Stimulated activated naive CD8-positive, alpha-beta T cell treated with anti-CD3 and anti-CD28 coated beads, Interleukin-15, amount 100 ng/mL, for 72 hours (primary cell): ENCODE results near the gene RHBDF2.

Source experiments
- ATAC-seq: fragments of 150-1000 bp; cut with Tn5 transposase; 2 replicates; pipeline ENCODE4 v1.10.0; 2021; ENCODE audit warnings: mild to moderate bottlenecking, moderate library complexity
- DNase-seq, 2 donors: peaks; one replicate each; pipeline ENCODE4 v3.0.0; 2021 to 2022
- H3K27ac Mint-ChIP-seq, 2 donors: one replicate each; pipeline ENCODE4 v1.8.0; 2022; ENCODE audit warnings: mild to moderate bottlenecking in 2 of 2, mixed read lengths in 2 of 2, moderate library complexity in 2 of 2
- H3K27me3 Mint-ChIP-seq: one replicate; pipeline ENCODE4 v1.8.0; 2022; ENCODE audit warnings: mixed read lengths
- H3K4me1 Mint-ChIP-seq: one replicate; pipeline ENCODE4 v1.8.0; 2022; ENCODE audit warnings: mild to moderate bottlenecking, mixed read lengths
- H3K4me3 Mint-ChIP-seq, 2 donors: one replicate each; pipeline ENCODE4 v1.8.0; 2022; ENCODE audit warnings: mild to moderate bottlenecking in 2 of 2, mixed read lengths in 2 of 2, moderate library complexity in 1 of 2
- H3K9me3 Mint-ChIP-seq, 2 donors: one replicate each; pipeline ENCODE4 v1.8.0; 2022; ENCODE audit warnings: mixed read lengths in 2 of 2

RHBDF2 gene

GRCh38 chr17:76438906-76439305 lies 62.3 kb downstream of the RHBDF2 start:
- no peak for DNase-seq
- H3K4me3 Mint-ChIP-seq, result no peak overlapping the region
- no peak overlapping the region for H3K27ac Mint-ChIP-seq
- H3K9me3 Mint-ChIP-seq, result no peaks in the 10 kb centered on the region
- ATAC-seq, result no peak
- H3K27me3 Mint-ChIP-seq, result no peaks in the 10 kb centered on the region
- H3K4me1 Mint-ChIP-seq, result peaks cover 47% of the 10 kb centered on the region

GRCh38 chr17:76437467-76438402 lies 63.5 kb downstream of the RHBDF2 start:
- Mint-ChIP-seq H3K27me3 (no peaks in the 10 kb centered on the region), H3K9me3 (no peaks in the 10 kb centered on the region), H3K4me3 (no peak overlapping the region), H3K4me1 (peaks cover 35% of the 10 kb centered on the region), H3K27ac (no peak overlapping the region)
- no peak for DNase-seq
- no peak for ATAC-seq

GRCh38 chr17:76435751-76436150 lies 65.5 kb downstream of the RHBDF2 start:
- Mint-ChIP-seq H3K4me3 (no peak overlapping the region), H3K9me3 (no peaks in the 10 kb centered on the region), H3K27me3 (no peaks in the 10 kb centered on the region), H3K4me1 (peaks cover 25% of the 10 kb centered on the region), H3K27ac (no peak overlapping the region)
- ATAC-seq, result no peak
- DNase-seq, result no peak

DNA sequence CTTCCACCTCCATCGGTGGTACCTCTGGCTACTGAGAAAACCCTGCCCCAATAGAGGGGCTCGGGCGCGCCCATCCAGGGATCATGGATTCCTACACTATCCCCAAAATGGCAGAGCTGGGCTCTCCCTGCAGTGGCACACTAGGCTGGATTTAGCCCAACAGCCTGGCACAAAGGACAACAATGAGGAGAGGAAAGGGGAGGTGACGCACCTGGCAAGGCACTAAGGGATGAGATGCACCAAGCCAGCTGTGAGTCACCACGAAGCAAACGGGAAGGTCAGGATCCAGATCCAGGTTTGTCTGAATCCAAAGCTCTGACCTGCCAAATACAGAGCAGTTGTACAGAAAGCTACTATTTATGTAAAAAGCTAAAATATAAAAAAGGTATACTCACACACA lies 66.4 kb downstream of the RHBDF2 start:
- H3K27ac Mint-ChIP-seq, result no peak overlapping the region
- ATAC-seq (no peak), DNase-seq (no peak)
- peaks cover 25% of the 10 kb centered on the region for H3K4me1 Mint-ChIP-seq
- no peaks in the 10 kb centered on the region for H3K9me3 Mint-ChIP-seq
- H3K27me3 Mint-ChIP-seq, result no peaks in the 10 kb centered on the region
- no peak overlapping the region for H3K4me3 Mint-ChIP-seq

GRCh38 chr17:76433693-76434092 lies 67.5 kb downstream of the RHBDF2 start:
- Mint-ChIP-seq H3K4me1 (peaks cover 20% of the 10 kb centered on the region), H3K27me3 (no peaks in the 10 kb centered on the region), H3K4me3 (no peak overlapping the region), H3K27ac (no peak overlapping the region), H3K9me3 (no peaks in the 10 kb centered on the region)
- DNase-seq (no peak), ATAC-seq (no peak)

GRCh38 chr17:76432712-76433336 lies 68.4 kb downstream of the RHBDF2 start:
- Mint-ChIP-seq H3K4me1 (peaks cover 24% of the 10 kb centered on the region), H3K27me3 (no peaks in the 10 kb centered on the region), H3K9me3 (no peaks in the 10 kb centered on the region), H3K27ac (no peak overlapping the region), H3K4me3 (no peak overlapping the region)
- ATAC-seq (peak; percentile 45), DNase-seq (no peak)

- H3K4me3 Mint-ChIP-seq, result no peak overlapping the region
- no peak overlapping the region for H3K27ac Mint-ChIP-seq
- no peaks in the 10 kb centered on the region for H3K27me3 Mint-ChIP-seq
- no peaks in the 10 kb centered on the region for H3K9me3 Mint-ChIP-seq
- DNase-seq, result no peak
- H3K4me1 Mint-ChIP-seq, result peaks cover 32% of the 10 kb centered on the region
- no peak for ATAC-seq
Observed at GRCh38 chr17:76432004-76432403, 69.2 kb downstream of the RHBDF2 start.

GRCh38 chr17:76431509-76431908 lies 69.7 kb downstream of the RHBDF2 start:
- Mint-ChIP-seq H3K9me3 (no peaks in the 10 kb centered on the region), H3K4me3 (no peak overlapping the region), H3K27me3 (no peaks in the 10 kb centered on the region), H3K27ac (no peak overlapping the region), H3K4me1 (peaks cover 32% of the 10 kb centered on the region)
- DNase-seq (no peak), ATAC-seq (no peak)

DNA sequence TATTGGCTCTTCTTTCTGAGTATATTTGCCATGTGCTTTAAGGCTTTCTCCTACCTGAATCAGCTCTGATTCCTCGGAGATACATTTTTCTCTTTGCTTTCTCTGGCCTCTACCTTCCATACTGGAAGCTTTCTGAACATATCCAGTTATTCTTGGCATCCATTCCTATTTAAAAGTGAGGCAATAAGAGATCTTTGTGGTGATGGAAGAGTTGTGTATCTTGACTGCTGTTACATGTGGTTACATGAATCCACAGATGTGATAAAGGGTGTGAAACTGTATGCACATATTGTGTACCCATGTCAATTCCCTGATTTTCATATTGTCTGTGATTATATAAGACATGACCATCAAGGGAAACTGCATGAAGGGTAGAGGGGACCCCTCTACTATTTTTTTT lies 72.7 kb downstream of the RHBDF2 start:
- H3K27ac Mint-ChIP-seq, result no peak overlapping the region
- ATAC-seq (no peak), DNase-seq (no peak)
- no peaks in the 10 kb centered on the region for H3K9me3 Mint-ChIP-seq
- no peaks in the 10 kb centered on the region for H3K27me3 Mint-ChIP-seq
- H3K4me1 Mint-ChIP-seq, result peaks cover 30% of the 10 kb centered on the region
- no peak overlapping the region for H3K4me3 Mint-ChIP-seq

GRCh38 chr17:76427501-76428231 lies 73.6 kb downstream of the RHBDF2 start:
- H3K27ac Mint-ChIP-seq, result no peak overlapping the region
- H3K4me3 Mint-ChIP-seq, result no peak overlapping the region

GRCh38 chr17:76426853-76427252 lies 74.4 kb downstream of the RHBDF2 start:
- Mint-ChIP-seq H3K27ac (peak overlapping the region in 1 of 2 donors; percentile 29), H3K4me3 (no peak overlapping the region), H3K9me3 (no peaks in the 10 kb centered on the region), H3K4me1 (peaks cover 30% of the 10 kb centered on the region), H3K27me3 (no peaks in the 10 kb centered on the region)
- DNase-seq, result no peak
- no peak for ATAC-seq

More at GRCh38 chr17:76427501-76428231, 73.6 kb downstream of the RHBDF2 start:
- Mint-ChIP-seq H3K4me1 (peaks cover 33% of the 10 kb centered on the region), H3K27me3 (no peaks in the 10 kb centered on the region), H3K9me3 (no peaks in the 10 kb centered on the region)
- ATAC-seq (no peak), DNase-seq (no peak)

GRCh38 chr17:76422860-76423259 lies 78.4 kb downstream of the RHBDF2 start:
- H3K4me3 Mint-ChIP-seq, result no peak overlapping the region
- ATAC-seq (no peak), DNase-seq (no peak)
- H3K9me3 Mint-ChIP-seq, result no peaks in the 10 kb centered on the region
- peaks cover 36% of the 10 kb centered on the region for H3K4me1 Mint-ChIP-seq
- no peak overlapping the region for H3K27ac Mint-ChIP-seq
- H3K27me3 Mint-ChIP-seq, result no peaks in the 10 kb centered on the region

DNA sequence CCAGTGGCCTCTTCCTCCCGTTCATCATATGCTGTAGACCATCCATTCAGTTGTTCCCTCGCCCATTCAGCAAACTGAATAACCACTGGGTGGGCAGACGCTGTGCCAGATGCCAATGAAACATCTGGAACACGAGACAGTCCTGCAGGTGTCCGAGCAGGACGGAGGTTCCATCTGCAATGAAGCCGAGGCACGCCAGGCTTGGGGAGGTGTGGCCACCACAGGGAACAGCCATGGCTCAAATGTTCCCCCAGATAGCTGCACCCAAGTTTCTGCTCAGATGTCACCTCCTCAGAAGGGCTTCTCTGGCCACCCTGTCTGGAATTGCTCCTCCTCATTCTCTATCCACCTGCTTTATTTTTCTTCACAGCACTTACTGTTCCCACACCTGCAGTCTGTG lies 78.8 kb downstream of the RHBDF2 start:
- Mint-ChIP-seq H3K27me3 (no peaks in the 10 kb centered on the region), H3K9me3 (no peaks in the 10 kb centered on the region), H3K4me1 (peaks cover 36% of the 10 kb centered on the region), H3K27ac (no peak overlapping the region), H3K4me3 (no peak overlapping the region)
- DNase-seq, result no peak
- ATAC-seq, result no peak

DNA sequence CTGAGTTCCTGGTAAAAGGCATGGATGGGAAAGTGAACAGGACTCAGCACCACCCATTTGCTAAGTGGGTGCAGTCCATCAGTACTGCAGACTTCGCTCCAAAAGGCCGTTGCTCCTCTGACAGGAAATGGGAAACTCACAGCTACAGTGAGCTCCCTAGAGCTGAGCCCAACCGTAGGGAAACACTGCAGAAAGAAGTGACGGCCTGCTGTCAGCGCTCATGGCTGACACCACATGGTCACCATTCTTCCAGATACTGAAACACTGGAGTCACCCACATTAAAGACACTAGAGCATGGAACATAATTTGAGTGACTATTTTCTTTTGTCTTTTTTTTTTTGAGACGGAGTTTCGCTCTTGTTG lies 80.2 kb downstream of the RHBDF2 start:
- Mint-ChIP-seq H3K4me1 (peaks cover 34% of the 10 kb centered on the region), H3K4me3 (no peak overlapping the region), H3K9me3 (no peaks in the 10 kb centered on the region), H3K27ac (no peak overlapping the region), H3K27me3 (no peaks in the 10 kb centered on the region)
- DNase-seq (no peak), ATAC-seq (no peak)
